Neutrophil (primary cell): ENCODE results near the gene LIMD2.

Source experiments
- H3K27ac ChIP-seq: fragments of 200-600 bp; sonication (generic); 2 replicates; pipeline ENCODE4 v1.5.1; 2016; ENCODE audit warnings: mild to moderate bottlenecking, moderate library complexity
- H3K27me3 ChIP-seq: fragments of 200-600 bp; sonication (generic); 2 replicates; pipeline ENCODE4 v1.6.0; 2016; ENCODE audit warnings: mild to moderate bottlenecking
- H3K36me3 ChIP-seq: fragments of 200-600 bp; sonication (generic); 2 replicates; pipeline ENCODE4 v1.5.1; 2017
- H3K4me1 ChIP-seq, 2 experiments: fragments of 200-600 bp in 1 of 2; sonication (generic) in 1 of 2; 1 replicate in 1 of 2; 2 replicates in 1 of 2; pipeline versions ENCODE4 v1.5.1 to v1.6.1; 2013 to 2016; ENCODE audit warnings: low read depth in 1 of 2, low read length in 1 of 2, mild to moderate bottlenecking in 1 of 2, moderate library complexity in 1 of 2; ENCODE audit not compliant: control insufficient read depth in 1 of 2, insufficient read depth in 1 of 2
- H3K4me3 ChIP-seq, 2 experiments: fragments of 200-600 bp in 1 of 2; sonication (generic) in 1 of 2; 1 replicate in 1 of 2; 2 replicates in 1 of 2; pipeline ENCODE4 v1.5.1; 2013 to 2016; ENCODE audit warnings: low read depth in 1 of 2, low read length in 1 of 2, mild to moderate bottlenecking in 1 of 2, moderate library complexity in 1 of 2
- H3K9me3 ChIP-seq: fragments of 200-600 bp; sonication (generic); 2 replicates; pipeline ENCODE4 v1.5.1; 2016
- TF ChIP-seq, protein P1 (sequence below): fragments of 200-600 bp; sonication (generic); IDR thresholded peaks from 2 replicates; pipeline ENCODE4 v1.5.1; 2016; ENCODE audit warnings: antibody characterized with exemption

LIMD2 gene

DNA sequence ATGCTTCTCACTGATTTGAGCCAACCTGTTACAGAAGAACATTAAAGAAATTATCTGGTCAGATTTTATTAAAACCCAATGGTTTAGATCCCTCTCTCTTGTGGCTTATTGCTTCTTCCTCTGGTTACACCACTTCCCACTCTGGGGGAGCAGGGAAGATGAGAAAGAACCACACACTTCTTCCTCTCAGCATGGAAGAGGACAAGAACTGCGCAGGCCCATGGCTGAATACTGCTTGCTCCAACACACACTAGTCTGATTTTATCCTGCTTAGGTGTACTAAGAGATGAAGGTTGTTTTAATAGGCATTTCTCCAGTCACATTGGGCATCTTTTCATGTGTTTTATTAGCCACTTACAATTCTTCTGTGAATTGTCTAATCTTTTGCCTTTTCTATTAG is 50.1 kb downstream of the LIMD2 start:
- peaks cover 41% of the 10 kb centered on the region for H3K36me3 ChIP-seq
- H3K4me1 ChIP-seq, result peaks cover 96 to 98% of the 10 kb centered on the region in 2 experiments
- peak overlapping the region; percentile 93 for H3K27ac ChIP-seq

GRCh38 chr17:63647936-63648335 is 52.0 kb downstream of the LIMD2 start:
- Histone ChIP-seq H3K27ac (peak overlapping the region; percentile 93), H3K36me3 (peaks cover 28% of the 10 kb centered on the region), H3K27me3 (no peaks in the 10 kb centered on the region), H3K4me3 (peak overlapping the region in 1 of 2 experiments; percentile 2), H3K9me3 (no peaks in the 10 kb centered on the region), H3K4me1 (peaks cover 100% of the 10 kb centered on the region in 2 experiments)
- TF ChIP-seq, protein P1, sequence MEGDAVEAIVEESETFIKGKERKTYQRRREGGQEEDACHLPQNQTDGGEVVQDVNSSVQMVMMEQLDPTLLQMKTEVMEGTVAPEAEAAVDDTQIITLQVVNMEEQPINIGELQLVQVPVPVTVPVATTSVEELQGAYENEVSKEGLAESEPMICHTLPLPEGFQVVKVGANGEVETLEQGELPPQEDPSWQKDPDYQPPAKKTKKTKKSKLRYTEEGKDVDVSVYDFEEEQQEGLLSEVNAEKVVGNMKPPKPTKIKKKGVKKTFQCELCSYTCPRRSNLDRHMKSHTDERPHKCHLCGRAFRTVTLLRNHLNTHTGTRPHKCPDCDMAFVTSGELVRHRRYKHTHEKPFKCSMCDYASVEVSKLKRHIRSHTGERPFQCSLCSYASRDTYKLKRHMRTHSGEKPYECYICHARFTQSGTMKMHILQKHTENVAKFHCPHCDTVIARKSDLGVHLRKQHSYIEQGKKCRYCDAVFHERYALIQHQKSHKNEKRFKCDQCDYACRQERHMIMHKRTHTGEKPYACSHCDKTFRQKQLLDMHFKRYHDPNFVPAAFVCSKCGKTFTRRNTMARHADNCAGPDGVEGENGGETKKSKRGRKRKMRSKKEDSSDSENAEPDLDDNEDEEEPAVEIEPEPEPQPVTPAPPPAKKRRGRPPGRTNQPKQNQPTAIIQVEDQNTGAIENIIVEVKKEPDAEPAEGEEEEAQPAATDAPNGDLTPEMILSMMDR, result no peak

More for the DNA sequence above, 50.1 kb downstream of the LIMD2 start:
- Histone ChIP-seq H3K9me3 (no peaks in the 10 kb centered on the region), H3K4me3 (peak overlapping the region; percentile 8 to 31), H3K27me3 (no peaks in the 10 kb centered on the region)
- TF ChIP-seq, protein P1, result no peak

- TF ChIP-seq, protein P1, result no peak
Measured at GRCh38 chr17:63647065-63647725, 52.7 kb downstream of the LIMD2 start.

DNA sequence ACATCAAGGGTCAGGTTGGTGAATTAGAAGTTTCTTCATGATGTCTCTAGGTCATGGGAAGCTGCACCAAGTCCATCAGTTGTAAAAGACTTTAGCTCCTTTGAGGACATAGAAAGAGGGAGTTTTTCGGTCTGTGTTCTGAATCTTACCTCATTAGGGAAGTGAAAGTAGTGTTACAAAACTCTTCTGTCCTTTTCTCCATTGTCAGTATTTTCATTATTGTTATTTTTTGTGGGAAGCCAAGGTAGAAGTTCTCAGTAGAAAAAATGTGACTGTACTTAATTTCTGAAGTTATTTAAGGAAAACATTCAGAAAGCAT is 53.5 kb downstream of the LIMD2 start:
- peak overlapping the region; percentile 93 for H3K27ac ChIP-seq

More at GRCh38 chr17:63647065-63647725, 52.7 kb downstream of the LIMD2 start:
- H3K36me3 ChIP-seq, result peaks cover 21% of the 10 kb centered on the region
- peak overlapping the region; percentile 19 to 48 for H3K4me3 ChIP-seq
- peak overlapping the region; percentile 93 for H3K27ac ChIP-seq
- H3K27me3 ChIP-seq, result no peaks in the 10 kb centered on the region
- no peaks in the 10 kb centered on the region for H3K9me3 ChIP-seq
- H3K4me1 ChIP-seq, result peaks cover 99 to 100% of the 10 kb centered on the region in 2 experiments

More for the DNA sequence above, 53.5 kb downstream of the LIMD2 start:
- H3K4me3 ChIP-seq, result peak overlapping the region; percentile 19 to 48
- peaks cover 21% of the 10 kb centered on the region for H3K36me3 ChIP-seq
- no peaks in the 10 kb centered on the region for H3K9me3 ChIP-seq
- TF ChIP-seq, protein P1, result no peak
- H3K4me1 ChIP-seq, result peaks cover 99 to 100% of the 10 kb centered on the region in 2 experiments
- no peaks in the 10 kb centered on the region for H3K27me3 ChIP-seq
